OCI-LY7 (cell line): ENCODE measurements around the gene CDON. TPM values are rescaled to one million over a fixed set of nuclear protein-coding genes. Genes with fewer than 3 reads are reported as not detected.

Experiments
- BruUV-seq: library from RNA; stranded (reverse); fragments of 400-500 nt; replicated peaks from 2 replicates; lab custom pipeline; 2021; lab: Mats Ljungman, UMichigan
- CTCF ChIA-PET: fragments of 300-600 bp; sonication (Branson Sonifier 250); formaldehyde crosslinking; loops from one replicate; lab custom pipeline; 2022; ENCODE audit warnings: antibody characterized with exemption; ENCODE audit not compliant: unreplicated experiment; lab: Charles Lee
- POLR2A ChIA-PET: fragments of 300-600 bp; sonication (Branson Sonifier 250); formaldehyde crosslinking; loops from one replicate; lab custom pipeline; 2022; ENCODE audit warnings: antibody characterized with exemption; lab: Charles Lee
- DNase-seq: peaks from one replicate; pipeline ENCODE4 v3.0.0-alpha.2; 2015; ENCODE audit warnings: low spot score
- H2AFZ ChIP-seq: fragments of 200-600 bp; sonication (generic), shearing (Covaris generic); 2 replicates; pipeline ENCODE4 v1.6.1; 2014; ENCODE audit warnings: mild to moderate bottlenecking, antibody characterized with exemption, low read length, moderate library complexity
- H3K27ac ChIP-seq: fragments of 200-600 bp; sonication (generic); 2 replicates; pipeline ENCODE4 v1.5.1; 2014; ENCODE audit warnings: mixed run types, low read depth, mild to moderate bottlenecking, moderate library complexity, low read length, inconsistent platforms; ENCODE audit not compliant: poor library complexity, severe bottlenecking
- H3K36me3 ChIP-seq: fragments of 200-600 bp; sonication (generic); 2 replicates; pipeline ENCODE4 v1.6.1; 2014; ENCODE audit warnings: mild to moderate bottlenecking, antibody characterized with exemption, low read length, moderate library complexity, mixed read lengths; ENCODE audit not compliant: insufficient read depth
- H3K4me1 ChIP-seq: fragments of 200-600 bp; sonication (generic); 2 replicates; pipeline ENCODE4 v1.5.1; 2014; ENCODE audit warnings: mild to moderate bottlenecking, low read length; ENCODE audit not compliant: insufficient read depth, poor library complexity, severe bottlenecking
- H3K4me2 ChIP-seq: fragments of 200-600 bp; sonication (generic); 2 replicates; pipeline ENCODE4 v1.6.1; 2014; ENCODE audit warnings: mild to moderate bottlenecking, low read length
- H3K4me3 ChIP-seq: fragments of 200-600 bp; sonication (generic); 2 replicates; pipeline ENCODE4 v1.5.1; 2014; ENCODE audit warnings: mild to moderate bottlenecking, low read depth, low read length; ENCODE audit not compliant: poor library complexity, severe bottlenecking
- H3K79me2 ChIP-seq: fragments of 200-600 bp; sonication (generic); 2 replicates; pipeline ENCODE4 v1.6.1; 2016; ENCODE audit warnings: low read depth, mild to moderate bottlenecking, low read length, moderate library complexity, mixed read lengths; ENCODE audit not compliant: insufficient read depth
- H3K9me2 ChIP-seq: fragments of 200-600 bp; sonication (generic); 2 replicates; pipeline ENCODE4 v1.6.1; 2016; ENCODE audit warnings: mild to moderate bottlenecking, low read length, mixed read lengths; ENCODE audit not compliant: insufficient read depth
- H3K9me3 ChIP-seq: fragments of 200-600 bp; sonication (generic); 2 replicates; pipeline ENCODE4 v1.6.1; 2014; ENCODE audit warnings: mild to moderate bottlenecking, mixed run types, low read length, mixed read lengths
- H4K20me1 ChIP-seq: fragments of 200-600 bp; sonication (generic); 2 replicates; pipeline ENCODE4 v1.6.1; 2014; ENCODE audit warnings: mild to moderate bottlenecking, antibody characterized with exemption, low read length, moderate library complexity, mixed read lengths; ENCODE audit not compliant: insufficient read depth
- CTCF ChIP-seq: fragments of 200-600 bp; sonication (generic); conservative IDR thresholded peaks from 2 replicates; pipeline ENCODE4 v1.5.1; 2014; ENCODE audit warnings: mild to moderate bottlenecking, antibody characterized with exemption, low read length, moderate library complexity, mixed read lengths
- EZH2phosphoT487 ChIP-seq: fragments of 200-600 bp; sonication (generic); IDR thresholded peaks from 2 replicates; pipeline ENCODE4 v1.6.1; 2018; ENCODE audit warnings: low read depth, borderline replicate concordance, mild to moderate bottlenecking, mixed run types, antibody characterized with exemption, low read length, moderate library complexity, mixed read lengths
- intact Hi-C: fragments of 100-400 bp; cut with micrococcal nuclease; formaldehyde crosslinking; loops from one replicate; pipeline ENCODE4 v1.10.0; 2022; ENCODE audit not compliant: unreplicated experiment
- total RNA-seq, 2 experiments: library from RNA; depleted of rRNA in 1 of 2; stranded (reverse); fragments of >200 nt in 1 of 2; shearing (Covaris generic) in 1 of 2; gene quantifications; 2 replicates each; pipeline ENCODE4 v1.2.3, GENCODE V29; 2014 to 2022

Gene CDON
- total RNA-seq, 2 experiments from 2014 or later: 1.5 to 2.5 TPM

- Histone ChIP-seq H3K4me3 (no peak overlapping the region), H3K36me3 (no peaks in the 10 kb centered on the region), H3K9me3 (no peaks in the 10 kb centered on the region), H3K4me1 (no peaks in the 10 kb centered on the region), H3K9me2 (no peaks in the 10 kb centered on the region), H3K27ac (no peak overlapping the region), H2AFZ (no peak overlapping the region), H4K20me1 (no peaks in the 10 kb centered on the region), H3K4me2 (no peak overlapping the region), H3K79me2 (no peaks in the 10 kb centered on the region)
- ChIA-PET CTCF (no interaction called here), POLR2A (no interaction called here)
- no peak for DNase-seq
- no TSS peak for BruUV-seq
- intact Hi-C loops: no loop called here
- TF ChIP-seq EZH2phosphoT487 (no peak), CTCF (no peak)
These were observed 17.7 kb upstream of the CDON start for GRCh38 chr11:126080161-126080941.

- no peaks in the 10 kb centered on the region for H3K4me1 ChIP-seq
- POLR2A ChIA-PET: no interaction called here
- no peaks in the 10 kb centered on the region for H4K20me1 ChIP-seq
- no peaks in the 10 kb centered on the region for H3K9me3 ChIP-seq
- no peak overlapping the region for H3K4me2 ChIP-seq
- H2AFZ ChIP-seq: no peak overlapping the region
- H3K4me3 ChIP-seq: no peak overlapping the region
- no peaks in the 10 kb centered on the region for H3K36me3 ChIP-seq
- no peaks in the 10 kb centered on the region for H3K9me2 ChIP-seq
- TF ChIP-seq CTCF (no peak), EZH2phosphoT487 (no peak)
- no TSS peak for BruUV-seq
- intact Hi-C loops: no loop called here
- DNase-seq: no peak
- CTCF ChIA-PET: interaction anchor here (0.6 kb wide), 1 partner anchor 42 kb away, joined by 3 read pairs; no protein-coding TSS in a partner anchor
- H3K27ac ChIP-seq: no peak overlapping the region
- no peaks in the 10 kb centered on the region for H3K79me2 ChIP-seq
These were observed 17.0 kb upstream of the CDON start for GRCh38 chr11:126079621-126080124.

- Histone ChIP-seq H3K27ac (no peak overlapping the region), H3K79me2 (no peaks in the 10 kb centered on the region), H3K4me3 (no peak overlapping the region), H3K4me1 (no peaks in the 10 kb centered on the region), H3K9me2 (no peaks in the 10 kb centered on the region), H2AFZ (no peak overlapping the region), H3K9me3 (no peaks in the 10 kb centered on the region), H3K36me3 (no peaks in the 10 kb centered on the region), H3K4me2 (no peak overlapping the region), H4K20me1 (no peaks in the 10 kb centered on the region)
- intact Hi-C loops: no loop called here
- CTCF ChIA-PET: no interaction called here
- no TSS peak for BruUV-seq
- TF ChIP-seq EZH2phosphoT487 (no peak), CTCF (no peak)
- POLR2A ChIA-PET: interaction anchor here (0.6 to 1.7 kb wide), 3 partner anchors 10 to 406 kb away, joined by 3 to 5 read pairs (median 3); no protein-coding TSS in a partner anchor
- no peak for DNase-seq
These were observed 14.0 kb upstream of the CDON start for GRCh38 chr11:126076641-126077040.
